GM10248 (cell line): ENCODE results near the gene SLC30A2.

Source experiments
- CTCF ChIA-PET: fragments of 300-600 bp; sonication (Branson Sonifier 250); formaldehyde crosslinking; extraction: SDS; loops from one replicate; lab custom pipeline; 2021; ENCODE audit warnings: antibody characterized with exemption; lab: Yijun Ruan, JAX
- POLR2A ChIA-PET: fragments of 350-650 bp; sonication (Branson Sonifier 250); formaldehyde crosslinking; extraction: SDS; loops from one replicate; lab custom pipeline; 2020; ENCODE audit warnings: antibody characterized with exemption; lab: Yijun Ruan, JAX
- DNase-seq: peaks from one replicate; pipeline ENCODE4 v3.0.0; 2012; ENCODE audit errors: extremely low spot score
- TF ChIP-seq, protein P1 (sequence below): IDR thresholded peaks from 2 replicates; pipeline ENCODE4 v1.5.1; 2012; ENCODE audit warnings: mild to moderate bottlenecking, low read depth; ENCODE audit errors: extremely low read depth, missing control alignments, control extremely low read depth

SLC30A2 gene

DNA sequence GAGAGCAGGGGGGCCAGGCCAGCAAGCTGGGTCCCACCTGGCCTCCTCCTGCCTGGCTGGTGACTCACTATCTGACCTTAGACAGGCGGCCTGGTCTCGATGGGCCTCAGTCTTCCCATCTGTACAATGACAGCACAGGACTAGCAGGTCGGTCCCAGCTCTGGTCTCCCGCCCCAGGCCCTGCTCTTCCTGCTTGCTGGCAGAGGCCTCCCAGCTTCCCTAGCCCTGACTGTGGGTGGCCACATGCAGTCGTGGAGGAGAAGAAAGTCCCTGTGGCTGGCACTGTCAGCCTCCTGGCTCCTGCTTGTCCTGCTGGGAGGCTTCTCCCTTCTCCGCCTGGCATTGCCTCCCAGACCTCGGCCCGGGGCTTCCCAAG lies 23.5 kb downstream of the SLC30A2 start:
- CTCF ChIA-PET, result interaction anchor here (1.2 to 1.8 kb wide), 5 partner anchors 10 to 123 kb away, joined by 3 to 6 read pairs (median 5); partner anchors contain the start of gene PAFAH2
- DNase-seq, result no peak
- POLR2A ChIA-PET, result no interaction called here
- TF ChIP-seq, protein P1, sequence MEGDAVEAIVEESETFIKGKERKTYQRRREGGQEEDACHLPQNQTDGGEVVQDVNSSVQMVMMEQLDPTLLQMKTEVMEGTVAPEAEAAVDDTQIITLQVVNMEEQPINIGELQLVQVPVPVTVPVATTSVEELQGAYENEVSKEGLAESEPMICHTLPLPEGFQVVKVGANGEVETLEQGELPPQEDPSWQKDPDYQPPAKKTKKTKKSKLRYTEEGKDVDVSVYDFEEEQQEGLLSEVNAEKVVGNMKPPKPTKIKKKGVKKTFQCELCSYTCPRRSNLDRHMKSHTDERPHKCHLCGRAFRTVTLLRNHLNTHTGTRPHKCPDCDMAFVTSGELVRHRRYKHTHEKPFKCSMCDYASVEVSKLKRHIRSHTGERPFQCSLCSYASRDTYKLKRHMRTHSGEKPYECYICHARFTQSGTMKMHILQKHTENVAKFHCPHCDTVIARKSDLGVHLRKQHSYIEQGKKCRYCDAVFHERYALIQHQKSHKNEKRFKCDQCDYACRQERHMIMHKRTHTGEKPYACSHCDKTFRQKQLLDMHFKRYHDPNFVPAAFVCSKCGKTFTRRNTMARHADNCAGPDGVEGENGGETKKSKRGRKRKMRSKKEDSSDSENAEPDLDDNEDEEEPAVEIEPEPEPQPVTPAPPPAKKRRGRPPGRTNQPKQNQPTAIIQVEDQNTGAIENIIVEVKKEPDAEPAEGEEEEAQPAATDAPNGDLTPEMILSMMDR, result no peak

DNA sequence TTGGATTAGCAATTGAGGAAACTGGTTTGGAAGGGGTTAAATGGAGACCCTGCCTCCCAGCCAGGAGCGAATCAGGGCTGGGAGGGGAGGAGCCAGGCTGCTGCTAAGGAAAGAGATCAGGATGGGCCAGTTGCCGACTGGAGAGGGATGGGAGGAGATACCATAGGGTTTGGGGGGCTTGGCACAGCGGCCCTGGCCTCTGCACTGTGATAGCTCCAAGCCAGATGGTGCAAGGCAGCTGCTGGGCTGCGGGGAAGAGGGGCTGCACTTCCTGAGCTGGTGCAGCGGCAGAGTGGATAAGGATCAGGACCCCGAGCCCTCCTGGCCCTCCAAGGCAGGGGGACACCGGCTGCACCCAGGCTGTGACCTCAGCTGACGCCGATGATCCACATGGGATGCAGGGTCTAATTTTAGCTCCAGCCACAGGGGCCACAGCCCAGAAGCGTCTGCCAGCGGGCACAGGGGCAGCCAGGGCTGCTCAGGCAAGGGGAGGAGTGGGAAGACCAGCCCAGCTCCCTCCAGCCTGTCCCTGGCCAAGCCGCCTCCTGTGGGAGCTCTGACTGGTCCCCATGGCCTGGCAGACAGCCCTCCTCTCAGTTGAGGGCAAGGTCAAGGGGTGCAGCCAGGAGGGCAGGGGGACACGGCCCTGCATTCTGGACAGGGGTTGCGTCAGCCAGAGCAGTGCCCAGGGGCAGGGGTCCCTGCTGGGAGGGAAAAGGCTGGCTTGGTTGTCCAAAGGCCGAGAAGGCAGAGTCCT lies 24.1 kb downstream of the SLC30A2 start, which contains the start of gene EXTL1:
TSS of gene EXTL1 (plus strand) at position 129 of the 757 bp plus-strand sequence. CDS start 872 bp downstream, outside the sequence.
- TF ChIP-seq, protein P1, result no peak
- ChIA-PET POLR2A (no interaction called here), CTCF (interaction anchor here (1.2 to 1.8 kb wide), 4 partner anchors 13 to 123 kb away, joined by 3 to 6 read pairs (median 5); partner anchors contain the start of gene PAFAH2)
- no peak for DNase-seq

DNA sequence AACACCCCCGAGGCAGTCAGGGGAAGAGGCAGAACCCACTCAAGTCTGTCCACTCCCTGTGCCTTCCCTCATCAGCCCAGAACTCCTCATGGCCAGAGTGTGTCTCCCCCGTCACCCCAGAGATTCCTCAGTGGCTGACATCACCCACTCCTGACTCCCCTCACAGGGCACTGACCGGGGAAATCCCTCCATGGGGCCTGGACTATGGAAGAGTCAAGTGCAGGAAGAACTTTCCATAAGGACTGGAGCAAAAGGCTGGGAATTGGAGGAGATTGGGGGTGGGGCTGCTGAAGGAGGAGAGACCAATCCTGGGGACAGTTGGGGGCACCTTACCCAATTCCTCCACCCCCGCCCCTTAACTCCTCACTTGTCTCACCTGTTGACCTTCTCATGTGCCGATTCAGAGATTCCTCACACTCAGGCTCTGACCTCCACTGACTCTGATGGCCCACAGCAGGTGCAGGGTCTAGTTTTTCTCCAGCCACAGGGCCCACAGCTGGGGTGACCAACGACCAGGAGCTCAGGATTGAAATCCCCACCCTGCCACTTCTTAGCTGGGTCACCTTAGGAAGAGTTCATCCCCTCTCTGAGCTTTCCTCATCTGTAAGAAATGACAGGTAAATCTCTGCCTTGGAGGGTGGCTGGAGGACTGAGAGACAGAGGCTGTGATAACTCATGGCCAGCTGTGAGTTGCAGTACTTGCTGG lies 24.8 kb downstream of the SLC30A2 start:
- ChIA-PET POLR2A (no interaction called here), CTCF (interaction anchor here (1.2 to 1.9 kb wide), 5 partner anchors 13 to 24 kb away, joined by 3 to 6 read pairs (median 5); partner anchors contain the start of gene PAFAH2)
- TF ChIP-seq, protein P1, result no peak
- DNase-seq, result no peak

DNA sequence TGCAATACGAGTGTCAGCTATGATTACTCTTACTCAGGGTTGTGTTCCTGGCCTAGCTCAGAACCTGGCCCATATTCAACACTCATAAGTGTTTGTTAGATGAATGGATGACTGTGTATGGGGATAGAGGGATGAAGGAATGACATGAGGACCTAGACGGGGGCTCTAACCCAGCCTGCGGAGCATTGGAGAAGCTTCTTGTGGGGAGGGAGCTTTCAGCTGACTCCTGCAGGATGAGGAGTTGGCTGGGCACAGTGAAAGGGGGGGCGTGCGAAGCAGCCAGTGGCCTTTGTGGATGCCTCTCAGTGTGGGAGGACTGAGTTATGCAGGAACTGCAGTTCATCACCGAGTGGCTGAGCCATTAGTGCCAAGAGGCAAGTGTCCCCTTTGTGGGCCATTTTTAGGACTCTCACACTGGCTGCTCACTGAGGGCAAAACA lies 25.6 kb downstream of the SLC30A2 start:
- ChIA-PET CTCF (interaction anchor here (1.1 to 1.9 kb wide), 5 partner anchors 9 to 125 kb away, joined by 3 to 6 read pairs (median 5); partner anchors contain the start of gene PAFAH2), POLR2A (no interaction called here)
- TF ChIP-seq, protein P1, result no peak
- no peak for DNase-seq

DNA sequence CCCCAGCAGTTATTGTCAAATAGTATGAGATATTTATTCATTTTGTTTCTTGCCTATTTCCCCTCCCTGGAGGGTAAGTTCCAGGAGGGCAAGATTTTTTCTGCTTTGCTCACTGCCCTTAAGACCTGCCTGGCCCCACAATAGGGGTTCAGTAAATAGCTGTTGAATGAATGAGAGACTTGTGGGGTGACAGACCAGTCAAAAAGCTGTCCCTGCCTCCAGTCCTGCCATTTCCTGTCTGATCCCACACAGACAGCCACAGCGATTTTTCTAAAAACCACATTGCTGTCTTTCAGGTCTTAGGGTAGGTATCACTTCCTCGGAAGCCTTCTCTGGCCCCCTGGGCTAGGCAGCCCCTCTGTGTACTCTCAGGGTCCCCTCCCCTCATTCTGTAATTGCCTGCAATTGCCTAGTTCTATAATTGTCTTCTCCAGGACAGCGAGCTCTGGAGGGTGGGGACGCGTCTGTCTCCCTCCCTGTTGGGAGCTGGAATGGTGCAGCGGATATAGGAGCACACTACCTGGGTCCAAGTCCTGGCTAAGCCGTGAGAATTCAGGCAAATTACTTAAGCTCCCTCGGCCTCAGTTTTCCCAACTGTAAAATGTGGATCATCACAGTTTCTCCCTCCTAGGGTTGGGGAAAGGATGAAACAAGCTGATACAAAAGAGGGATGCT lies 26.1 kb downstream of the SLC30A2 start:
- TF ChIP-seq, protein P1, result no peak
- ChIA-PET POLR2A (no interaction called here), CTCF (interaction anchor here (1.1 to 1.9 kb wide), 5 partner anchors 10 to 124 kb away, joined by 3 to 6 read pairs (median 5); partner anchors contain the start of gene PAFAH2)
- DNase-seq, result no peak

DNA sequence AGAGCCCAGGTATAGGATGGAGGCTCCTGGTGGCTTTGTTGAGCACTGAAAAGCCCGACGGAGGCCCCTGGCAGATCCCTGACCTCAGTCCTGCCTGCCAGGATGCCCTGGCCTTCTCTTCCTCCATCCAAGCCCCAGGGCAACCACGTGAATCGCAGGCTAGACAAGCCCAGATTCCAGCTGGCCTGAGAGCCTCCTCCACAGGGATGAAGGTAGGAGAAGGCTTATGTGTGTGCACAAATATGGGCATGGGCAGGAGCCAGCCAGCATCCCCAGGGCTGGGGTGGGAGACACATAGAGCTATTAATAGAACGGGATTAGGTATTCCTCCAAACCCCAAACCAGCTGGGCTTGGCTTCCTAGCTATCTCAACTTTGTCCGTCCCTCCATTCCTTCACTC lies 28.3 kb downstream of the SLC30A2 start:
- TF ChIP-seq, protein P1, result no peak
- ChIA-PET CTCF (interaction anchor here (1.0 to 2.7 kb wide), 6 partner anchors 10 to 127 kb away, joined by 3 to 15 read pairs (median 6); partner anchors contain the start of gene PAFAH2), POLR2A (no interaction called here)
- no peak for DNase-seq
